DND-41 (cell line): Measurements from ENCODE around the gene BAIAP2.

Experiments used
- ATAC-seq: fragments of 200-7000 bp; cut with Tn5 transposase; 3 replicates; pipeline ENCODE4 v1.9.1; 2021; ENCODE audit warnings: low read depth; ENCODE audit not compliant: insufficient read depth
- DNase-seq: peaks from one replicate; pipeline ENCODE4 v3.0.0-alpha.2; 2020
- H2AFZ ChIP-seq: 2 replicates; pipeline ENCODE4 v1.6.0; 2012; ENCODE audit warnings: low read depth, low read length
- H3K27ac ChIP-seq: 2 replicates; pipeline ENCODE4 v1.5.1; 2012; ENCODE audit warnings: low read length, inconsistent platforms
- H3K27me3 ChIP-seq: fragments of 200-600 bp; sonication (generic); 2 replicates; pipeline ENCODE4 v1.6.0; 2012; ENCODE audit warnings: low read length, mild to moderate bottlenecking, inconsistent platforms; ENCODE audit not compliant: insufficient read depth, poor library complexity
- H3K36me3 ChIP-seq: 2 replicates; pipeline ENCODE4 v1.5.1; 2012; ENCODE audit warnings: low read length, inconsistent platforms; ENCODE audit not compliant: insufficient read depth
- H3K4me1 ChIP-seq: 2 replicates; pipeline ENCODE4 v1.5.1; 2012; ENCODE audit warnings: mild to moderate bottlenecking, low read length; ENCODE audit not compliant: insufficient read depth
- H3K4me2 ChIP-seq: 2 replicates; pipeline ENCODE4 v1.6.0; 2012; ENCODE audit warnings: mild to moderate bottlenecking, moderate library complexity, low read length, inconsistent platforms; ENCODE audit not compliant: insufficient read depth
- H3K4me3 ChIP-seq, 2 experiments: fragments of 200-600 bp in 1 of 2; shearing (Covaris generic) in 1 of 2; 2 replicates each; pipeline ENCODE4 v1.5.1; 2012 to 2016; ENCODE audit warnings: inconsistent platforms in 2 of 2, low read length in 2 of 2, mild to moderate bottlenecking in 2 of 2, low read depth in 1 of 2, moderate library complexity in 1 of 2
- H3K79me2 ChIP-seq: 2 replicates; pipeline ENCODE4 v1.6.0; 2012; ENCODE audit warnings: low read length, inconsistent platforms; ENCODE audit not compliant: insufficient read depth
- H3K9ac ChIP-seq: 2 replicates; pipeline ENCODE4 v1.6.0; 2012; ENCODE audit warnings: low read depth, mild to moderate bottlenecking, inconsistent platforms, low read length, moderate library complexity
- H3K9me3 ChIP-seq: 2 replicates; pipeline ENCODE4 v1.5.1; 2012; ENCODE audit warnings: low read length, moderate library complexity, mild to moderate bottlenecking, inconsistent platforms; ENCODE audit not compliant: insufficient read depth, severe bottlenecking
- H4K20me1 ChIP-seq: 2 replicates; pipeline ENCODE4 v1.6.0; 2012; ENCODE audit warnings: low read length; ENCODE audit not compliant: insufficient read depth
- CTCF ChIP-seq: IDR thresholded peaks from 2 replicates; pipeline ENCODE4 v1.5.1; 2012; ENCODE audit warnings: borderline replicate concordance, low read length, moderate library complexity, mild to moderate bottlenecking; ENCODE audit not compliant: poor library complexity, severe bottlenecking; ENCODE audit errors: extremely low read depth
- EZH2 ChIP-seq: IDR thresholded peaks from 3 replicates; pipeline ENCODE4 v1.6.1; 2012; ENCODE audit warnings: borderline replicate concordance, low read depth, mild to moderate bottlenecking, moderate library complexity, low read length, inconsistent platforms; ENCODE audit not compliant: severe bottlenecking

Gene BAIAP2

GRCh38 chr17:81081222-81082176 is 46.5 kb downstream of the BAIAP2 start:
- no peaks in the 10 kb centered on the region for H3K9me3 ChIP-seq
- ATAC-seq, result no peak; the same call in 2 of the 3 replicates
- no peak for DNase-seq
- no peak for TF ChIP-seq CTCF
- TF ChIP-seq EZH2, result no peak
- H3K4me1 ChIP-seq, result no peaks in the 10 kb centered on the region
- no peaks in the 10 kb centered on the region for H3K36me3 ChIP-seq
- H4K20me1 ChIP-seq, result 0 out of 2 replicates have a peak, but pooled peaks cover 2% of the 10 kb centered on the region
- H3K79me2 ChIP-seq, result no peaks in the 10 kb centered on the region
- no peaks in the 10 kb centered on the region for H3K27me3 ChIP-seq
- H3K4me2 ChIP-seq, result no peak overlapping the region
- no peak overlapping the region for H3K4me3 ChIP-seq
- no peak overlapping the region for H2AFZ ChIP-seq
- H3K27ac ChIP-seq, result no peak overlapping the region
- no peak overlapping the region for H3K9ac ChIP-seq

- no peak overlapping the region for H3K4me3 ChIP-seq
- no peaks in the 10 kb centered on the region for H3K9me3 ChIP-seq
- H3K36me3 ChIP-seq, result no peaks in the 10 kb centered on the region; the same call in 1 of the 2 replicates
- 0 out of 2 replicates have a peak, but pooled peaks cover 2% of the 10 kb centered on the region for H4K20me1 ChIP-seq
- H3K4me2 ChIP-seq, result no peak overlapping the region
- no peak for ATAC-seq
- no peaks in the 10 kb centered on the region for H3K27me3 ChIP-seq
- no peak overlapping the region for H2AFZ ChIP-seq
- no peaks in the 10 kb centered on the region for H3K4me1 ChIP-seq
- no peak overlapping the region for H3K27ac ChIP-seq
- DNase-seq, result no peak
- H3K9ac ChIP-seq, result no peak overlapping the region
- H3K79me2 ChIP-seq, result no peaks in the 10 kb centered on the region
- TF ChIP-seq EZH2 (no peak), CTCF (no peak)
These were observed 47.5 kb downstream of the BAIAP2 start for GRCh38 chr17:81082177-81083073.

GRCh38 chr17:81083125-81083765 is 48.3 kb downstream of the BAIAP2 start:
- no peak overlapping the region for H3K4me2 ChIP-seq
- 0 out of 2 replicates have a peak, but pooled peaks cover 2% of the 10 kb centered on the region for H4K20me1 ChIP-seq
- no peak for DNase-seq
- H3K9me3 ChIP-seq, result no peaks in the 10 kb centered on the region
- no peaks in the 10 kb centered on the region; the same call in 1 of the 2 replicates for H3K36me3 ChIP-seq
- no peak for TF ChIP-seq EZH2
- TF ChIP-seq CTCF, result no peak
- no peak overlapping the region for H2AFZ ChIP-seq
- H3K9ac ChIP-seq, result no peak overlapping the region
- no peaks in the 10 kb centered on the region for H3K79me2 ChIP-seq
- no peak overlapping the region for H3K4me3 ChIP-seq
- no peak overlapping the region for H3K27ac ChIP-seq
- no peak for ATAC-seq
- no peaks in the 10 kb centered on the region for H3K27me3 ChIP-seq
- no peaks in the 10 kb centered on the region for H3K4me1 ChIP-seq
